Kidney glomerular epithelial cell (primary cell): ENCODE measurements around the gene SLC19A1.

Experiments used
- DNase-seq: peaks from one replicate; lab custom pipeline; 2025; lab: John Stamatoyannopoulos, UW

SLC19A1 gene

GRCh38 chr21:45542242-45542666 is at the start of gene SLC19A1:
Gene SLC19A1, minus strand, starts transcription at chr21:45542440. Its CDS starts 4,481 bp downstream, at chr21:45537959.
- peak; percentile 6 for DNase-seq

GRCh38 chr21:45591619-45592207 is 49.5 kb upstream of the SLC19A1 start:
- DNase-seq = no peak

GRCh38 chr21:45590726-45591618 is 48.7 kb upstream of the SLC19A1 start:
- DNase-seq = no peak

GRCh38 chr21:45590246-45590725 is 48.0 kb upstream of the SLC19A1 start:
- no peak for DNase-seq

- no peak for DNase-seq
Observed at GRCh38 chr21:45589686-45590245, 47.5 kb upstream of the SLC19A1 start.

GRCh38 chr21:45588871-45589491 is 46.7 kb upstream of the SLC19A1 start:
- DNase-seq = no peak

- DNase-seq = no peak
Observed at GRCh38 chr21:45588086-45588825, 46.0 kb upstream of the SLC19A1 start.

GRCh38 chr21:45586289-45586858 is 44.1 kb upstream of the SLC19A1 start:
- no peak for DNase-seq

- no peak for DNase-seq
Observed at GRCh38 chr21:45584786-45585185, 42.5 kb upstream of the SLC19A1 start.

- DNase-seq = no peak
Observed at GRCh38 chr21:45583831-45584509, 41.7 kb upstream of the SLC19A1 start.

- DNase-seq = no peak
Observed at GRCh38 chr21:45582128-45582527, 39.9 kb upstream of the SLC19A1 start.

- no peak for DNase-seq
Observed at GRCh38 chr21:45581322-45581712, 39.1 kb upstream of the SLC19A1 start.

- DNase-seq = no peak
Observed at GRCh38 chr21:45580576-45581321, 38.5 kb upstream of the SLC19A1 start.

GRCh38 chr21:45580181-45580575 is 37.9 kb upstream of the SLC19A1 start:
- DNase-seq = no peak

GRCh38 chr21:45579383-45580180 is 37.3 kb upstream of the SLC19A1 start:
- DNase-seq = no peak

GRCh38 chr21:45578811-45579381 is 36.7 kb upstream of the SLC19A1 start:
- no peak for DNase-seq

GRCh38 chr21:45578176-45578801 is 36.0 kb upstream of the SLC19A1 start:
- no peak for DNase-seq

- no peak for DNase-seq
Observed at GRCh38 chr21:45577801-45578175, 35.5 kb upstream of the SLC19A1 start.
